SK-N-MC (cell line): ENCODE measurements around the gene PAX5.

Experiments
- EZH2 ChIP-seq: fragments of 200-600 bp; sonication (generic); IDR thresholded peaks from one replicate; pipeline ENCODE4 v1.6.1; 2017; ENCODE audit warnings: antibody characterized with exemption
- POLR2AphosphoS5 ChIP-seq: IDR thresholded peaks from 2 replicates; pipeline ENCODE4 v1.6.1; 2012; ENCODE audit warnings: mild to moderate bottlenecking, low read depth, low read length, borderline replicate concordance

GRCh38 chr9:36813154-36813553 lies 220.9 kb downstream of the PAX5 start:
- TF ChIP-seq EZH2 (no peak), POLR2AphosphoS5 (no peak)
